SHP77 (cell line): ENCODE data around the gene FYN.
A peak's percentile ranks its signal among the peaks of the same experiment; 100 is the strongest.
"Not testable (repeated sequence)": the region's sequence is repeated elsewhere in the genome, so short reads cannot be mapped to it uniquely, and the experiment has no call there.

Experiments used
- DNase-seq, 2 experiments: peaks; one replicate each; lab custom pipeline; 2025; lab: John Stamatoyannopoulos, UW

The FYN gene

GRCh38 chr6:111873178-111874024, at the start of gene FYN:
Gene FYN (minus strand): TSS chr6:111873452. CDS start chr6:111720051, 153,401 bp downstream.
- peak; percentile 94 to 95 for DNase-seq

DNA sequence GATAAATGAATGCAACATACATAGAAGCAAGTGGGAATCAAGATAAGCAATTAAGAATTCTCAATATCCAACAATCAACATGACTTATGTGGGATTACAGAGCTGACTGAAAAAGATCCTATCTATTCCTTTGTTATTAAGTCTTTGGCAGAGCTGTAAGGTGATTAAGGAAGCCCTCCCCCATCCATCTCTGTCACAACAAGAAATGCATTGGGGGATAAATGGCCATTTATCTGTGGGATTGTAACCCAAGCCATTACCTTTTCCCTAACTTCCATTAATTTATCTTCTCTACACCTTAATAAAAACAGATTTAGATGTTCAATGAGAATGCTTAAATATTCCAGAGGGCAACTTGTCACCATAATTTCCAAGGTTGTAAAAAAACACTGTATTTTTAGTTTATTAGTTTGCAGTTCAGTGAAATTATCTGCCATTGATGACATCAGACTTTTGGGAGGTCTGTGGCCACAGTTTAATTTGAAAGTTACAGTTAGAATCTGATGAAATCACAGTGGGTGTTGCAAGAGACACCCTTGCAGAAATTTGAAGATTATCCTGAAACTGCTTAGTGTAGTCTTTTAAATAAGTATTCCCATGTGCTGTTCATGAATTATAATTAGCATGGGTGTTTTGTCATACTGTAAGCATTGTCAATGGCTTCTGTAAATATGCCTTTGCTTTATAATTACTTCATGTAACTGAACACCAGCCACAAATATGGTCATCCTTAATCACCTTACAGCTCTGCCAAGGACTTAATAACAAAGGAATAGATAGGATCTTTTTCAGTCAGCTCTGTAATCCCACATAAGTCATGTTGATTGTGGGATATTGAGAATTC, 49.4 kb upstream of the FYN start:
- DNase-seq = peak in 1 of 2 experiments; percentile 11

- no peak for DNase-seq
Observed at GRCh38 chr6:111921103-111921502, 47.9 kb upstream of the FYN start.

DNA sequence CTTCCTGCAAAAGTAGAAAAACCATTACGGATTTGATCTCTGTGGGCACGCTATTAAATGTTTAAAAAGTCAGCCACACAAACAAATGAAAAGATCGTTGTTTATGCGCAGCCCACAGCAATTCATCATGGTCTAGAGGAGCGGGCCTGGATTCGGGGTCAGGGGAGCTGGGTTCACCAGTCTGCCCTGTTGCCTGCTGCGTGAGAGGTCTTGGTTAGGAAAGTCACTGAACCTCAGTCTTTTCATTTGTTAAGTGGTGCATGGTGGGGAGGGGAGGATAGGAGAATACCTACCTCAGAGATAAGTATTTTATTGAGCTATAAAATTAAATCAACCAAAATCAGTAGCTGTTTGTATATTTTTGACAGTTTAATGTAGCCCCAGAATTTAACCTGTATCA, 47.3 kb upstream of the FYN start:
- DNase-seq = no peak

- no peak for DNase-seq
Observed at GRCh38 chr6:111918825-111919224, 45.6 kb upstream of the FYN start.

GRCh38 chr6:111916747-111917146, 43.5 kb upstream of the FYN start:
- DNase-seq = no peak

GRCh38 chr6:111914617-111915016, 41.4 kb upstream of the FYN start:
- no peak for DNase-seq

DNA sequence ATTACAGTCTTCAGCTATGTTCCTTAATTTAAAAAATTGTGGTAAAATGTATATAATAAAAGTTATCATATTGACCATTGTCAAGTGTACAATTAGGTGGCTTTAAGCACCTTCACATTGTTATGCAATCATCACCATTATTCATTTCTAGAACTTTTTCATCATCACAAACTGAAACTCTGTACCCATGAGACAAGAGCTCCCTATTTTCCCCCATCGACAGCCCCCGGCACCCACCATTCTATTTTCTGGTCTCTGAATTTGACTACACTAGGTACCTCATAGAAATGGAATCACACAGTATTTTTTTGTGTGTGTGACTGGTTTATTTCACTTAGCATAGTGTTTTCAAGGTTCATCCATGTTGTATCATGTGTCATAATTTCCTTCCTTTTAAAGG, 39.7 kb upstream of the FYN start:
- DNase-seq = no peak

DNA sequence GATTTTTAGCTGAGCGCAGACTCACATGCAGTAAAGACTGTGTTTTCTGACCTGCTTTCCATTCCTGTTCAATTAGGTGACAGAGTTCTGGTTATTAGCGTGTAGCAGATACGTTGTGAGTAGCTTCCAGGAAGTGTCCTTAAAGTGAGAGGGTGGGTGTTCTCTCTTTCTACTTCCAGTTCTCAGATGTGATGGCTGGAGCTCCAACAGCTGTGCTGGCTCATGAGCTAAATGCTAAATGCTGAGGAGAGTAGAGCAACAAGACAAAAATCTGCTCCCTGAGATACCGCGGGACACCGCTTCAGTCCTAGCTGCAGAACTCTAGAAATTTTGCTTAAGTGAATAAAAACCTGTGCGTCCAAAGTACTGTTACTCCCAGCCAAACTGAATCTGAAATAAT, 38.2 kb upstream of the FYN start:
- DNase-seq = no peak

- no peak for DNase-seq
Observed at GRCh38 chr6:111909238-111909637, 36.0 kb upstream of the FYN start.

GRCh38 chr6:111908365-111908764, 35.1 kb upstream of the FYN start:
- not testable (repeated sequence) for DNase-seq

- no peak for DNase-seq
Observed at GRCh38 chr6:111900735-111901134, 27.5 kb upstream of the FYN start.

DNA sequence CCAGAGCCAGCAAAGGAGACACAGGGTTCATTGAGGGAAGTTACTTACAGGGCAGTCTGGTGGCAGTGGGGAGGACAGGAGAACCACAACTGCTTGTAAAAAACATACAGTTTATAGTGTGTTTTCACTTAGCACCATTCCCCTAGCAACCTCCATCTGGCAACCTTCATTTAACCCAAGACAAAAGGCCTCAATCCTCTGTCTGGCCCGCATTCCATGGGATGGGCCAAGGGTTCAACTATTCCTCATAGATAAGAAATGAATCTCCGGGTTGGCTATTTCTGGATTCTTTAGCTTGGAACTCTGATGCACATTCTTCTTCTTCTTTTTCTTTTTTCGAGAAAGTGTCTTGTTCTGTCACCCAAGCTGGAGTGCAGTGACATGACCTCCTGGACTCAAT, 26.3 kb upstream of the FYN start:
- no peak for DNase-seq

DNA sequence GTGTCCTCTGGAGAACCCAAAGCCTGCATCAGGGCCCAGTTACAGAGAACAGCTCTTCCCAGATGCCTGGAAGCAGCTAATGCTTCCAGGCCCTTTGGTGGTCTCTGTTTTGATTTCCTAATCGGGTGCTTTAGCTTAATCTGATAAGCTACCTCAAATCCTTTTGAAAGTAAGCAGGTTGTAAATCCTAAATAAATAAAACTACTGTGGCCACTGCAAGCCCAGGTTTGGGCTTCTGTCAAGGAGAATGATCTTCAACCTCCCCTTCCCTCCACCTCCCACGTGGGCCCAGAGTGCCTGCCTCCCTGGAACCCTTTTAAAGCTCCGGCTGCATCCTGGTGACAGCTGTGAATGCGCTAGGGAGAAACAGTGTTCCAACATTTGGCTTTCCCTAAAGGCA, 25.2 kb upstream of the FYN start:
- DNase-seq = no peak

GRCh38 chr6:111894951-111895350, 21.7 kb upstream of the FYN start:
- DNase-seq = no peak

DNA sequence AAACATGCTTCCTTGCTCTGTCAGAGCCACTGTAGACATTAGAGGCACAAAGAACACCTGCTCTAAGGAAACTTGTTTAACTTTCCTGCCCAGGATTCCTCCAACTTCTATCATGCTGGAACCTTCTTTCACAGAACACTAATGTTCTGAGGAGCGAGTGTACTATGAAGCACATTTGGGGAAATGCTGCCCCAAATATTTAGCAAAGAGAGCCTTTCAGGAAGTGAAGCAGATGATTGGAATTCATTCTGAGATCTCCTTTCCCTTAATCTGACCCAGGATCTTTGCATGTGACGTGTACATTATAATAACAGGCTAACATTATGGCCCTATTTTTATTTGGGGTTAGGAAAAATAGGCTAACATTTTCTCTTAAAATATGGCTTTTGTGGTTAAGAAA, 21.0 kb upstream of the FYN start:
- no peak for DNase-seq

DNA sequence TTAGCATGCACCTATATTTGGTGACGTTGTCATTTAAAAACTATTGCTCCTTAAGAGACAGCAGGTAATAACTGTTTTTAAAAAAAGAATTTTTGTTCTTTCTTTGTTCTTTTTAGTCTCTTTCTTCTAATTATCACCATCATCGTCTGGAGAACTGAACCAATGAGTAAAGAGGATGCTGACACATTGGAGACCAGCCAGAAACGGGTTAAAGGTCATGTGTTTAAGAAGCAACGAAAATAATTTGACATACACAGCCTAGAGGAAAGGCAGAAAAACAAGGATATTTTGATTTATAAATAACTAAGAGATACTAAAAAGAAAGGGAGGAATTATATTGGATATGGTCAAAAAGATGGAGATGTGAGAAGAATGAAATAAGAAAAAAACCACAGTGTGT, 19.2 kb upstream of the FYN start:
- no peak for DNase-seq

- no peak for DNase-seq
Observed at GRCh38 chr6:111890988-111891387, 17.7 kb upstream of the FYN start.

GRCh38 chr6:111888928-111889695, 15.9 kb upstream of the FYN start:
- DNase-seq = peak in 1 of 2 experiments; percentile 17

- DNase-seq = not testable (repeated sequence)
Observed at GRCh38 chr6:111886793-111887192, 13.5 kb upstream of the FYN start.

DNA sequence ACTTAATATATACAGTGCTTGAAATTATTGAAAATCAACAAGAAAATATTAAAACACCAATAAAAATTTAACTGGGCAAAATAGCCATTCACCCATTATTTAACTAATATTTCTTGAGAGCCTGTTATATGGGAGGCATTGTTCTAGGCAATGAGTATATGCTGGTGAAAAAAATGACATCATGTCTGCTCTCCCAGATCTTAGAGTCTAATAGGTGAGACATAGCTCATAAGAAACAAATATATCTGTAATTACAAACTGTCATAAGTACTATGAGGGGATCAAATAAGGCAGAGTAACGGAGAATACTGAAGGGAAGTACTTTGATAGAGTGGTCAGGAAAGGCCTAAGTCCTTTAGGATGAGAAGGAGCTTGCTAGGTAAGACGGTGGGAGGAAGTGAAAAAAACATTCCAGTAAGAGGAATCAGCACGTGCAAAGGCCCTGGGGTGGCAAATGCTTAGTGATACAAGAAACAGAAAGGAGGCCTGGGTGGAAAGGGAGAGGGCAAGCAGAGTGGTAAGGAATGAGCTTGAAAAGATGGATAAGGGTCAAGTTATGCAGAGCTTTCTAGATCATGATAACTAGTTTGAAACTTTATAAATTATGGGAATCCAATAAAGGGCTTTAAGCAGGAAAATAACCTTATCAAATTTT, 12.2 kb upstream of the FYN start:
- no peak for DNase-seq

GRCh38 chr6:111884068-111884467, 10.8 kb upstream of the FYN start:
- no peak for DNase-seq
